Endometrial microvascular endothelial cells (primary cell): Measurements from ENCODE around the gene CCDC3. TPM values are rescaled to one million over a fixed set of nuclear protein-coding genes. Genes with fewer than 3 reads are reported as not detected.

Experiments used
- in situ Hi-C: cut with HindIII; loops from 2 replicates; pipeline ENCODE4 v1.10.0; 2017; ENCODE audit warnings: low sequenced_read_pairs, low pct_unique_long_range_greater_than_20kb; ENCODE audit errors: inconsistent ontology term
- total RNA-seq: library from RNA; depleted of rRNA; stranded (reverse); fragments of >200 nt; gene quantifications from one replicate; pipeline ENCODE4 v1.2.3, GENCODE V29; 2015; ENCODE audit errors: inconsistent ontology term

The CCDC3 gene
- total RNA-seq, 1 donor from 2014 or later, result 1.4 TPM

GRCh38 chr10:12907656-12908055, 93.9 kb downstream of the CCDC3 start:
- in situ Hi-C loops, result no loop called here

GRCh38 chr10:12906051-12906541, 95.4 kb downstream of the CCDC3 start:
- in situ Hi-C loops, result no loop called here

GRCh38 chr10:12905067-12905466, 96.4 kb downstream of the CCDC3 start:
- in situ Hi-C loops, result no loop called here

- in situ Hi-C loops, result no loop called here
Measured at GRCh38 chr10:12902851-12903358, 98.6 kb downstream of the CCDC3 start.

- in situ Hi-C loops, result no loop called here
Measured at GRCh38 chr10:12902135-12902572, 99.4 kb downstream of the CCDC3 start.

- in situ Hi-C loops, result no loop called here
Measured at GRCh38 chr10:12899546-12899945, 102.0 kb downstream of the CCDC3 start.

DNA sequence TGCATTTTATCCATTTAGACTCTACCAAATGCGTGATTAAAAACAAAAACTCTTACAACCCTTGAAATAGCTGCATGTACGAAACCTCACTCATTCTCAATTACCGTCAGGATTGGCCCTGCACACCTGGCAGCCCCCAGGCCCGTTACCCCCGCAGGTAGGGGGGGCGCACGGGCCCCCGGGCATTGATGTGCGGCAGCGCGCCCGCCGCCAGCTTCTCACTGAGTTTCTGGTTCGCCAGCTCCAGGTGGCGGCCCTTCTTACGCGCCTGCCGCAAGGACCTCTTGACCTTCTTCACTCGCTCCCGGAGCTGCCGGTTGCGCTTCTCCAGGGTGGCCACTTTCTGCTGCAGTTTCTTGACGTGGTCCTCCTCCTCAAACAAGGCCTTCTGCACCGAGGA, 103.2 kb downstream of the CCDC3 start:
- in situ Hi-C loops, result no loop called here

DNA sequence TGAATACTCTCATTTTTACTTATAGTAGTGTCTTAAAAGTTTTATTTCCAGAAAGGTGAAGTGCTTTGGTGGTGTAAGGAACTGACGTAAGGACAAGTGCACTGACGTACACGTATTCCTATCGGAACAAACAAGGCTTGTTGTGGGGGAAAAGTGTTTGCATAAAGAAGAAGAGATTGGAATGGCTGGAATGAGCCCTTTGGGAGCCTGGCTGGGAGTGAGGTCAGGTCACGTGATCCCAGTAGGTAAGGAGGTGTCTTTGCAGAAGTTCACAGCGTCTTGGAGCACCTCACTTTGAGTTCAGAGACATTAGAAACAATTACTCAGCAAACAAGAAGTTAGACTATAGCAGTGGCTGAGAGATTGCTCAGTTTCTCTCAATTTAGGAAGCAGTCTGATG, 104.2 kb downstream of the CCDC3 start:
- in situ Hi-C loops, result no loop called here

DNA sequence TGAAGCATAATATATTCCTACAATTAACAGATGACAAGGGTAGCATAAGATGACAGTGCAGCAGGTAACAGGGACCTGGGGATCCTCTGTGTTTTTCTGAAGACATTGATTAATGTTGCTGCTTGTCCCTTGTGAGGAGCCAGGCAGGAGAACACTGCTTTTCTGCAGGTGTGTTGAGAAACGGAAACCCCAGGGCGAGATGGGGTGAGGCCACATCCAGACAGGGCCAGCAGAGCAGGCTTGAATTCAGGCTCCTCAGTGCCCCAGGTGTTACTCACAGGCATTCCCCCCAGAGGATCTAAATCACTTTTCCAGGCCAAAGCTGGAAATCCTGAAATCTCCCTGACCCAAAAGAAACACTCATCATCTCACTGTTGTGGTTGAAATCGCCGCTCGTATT, 105.3 kb downstream of the CCDC3 start:
- in situ Hi-C loops, result no loop called here

GRCh38 chr10:12892924-12893323, 108.6 kb downstream of the CCDC3 start:
- in situ Hi-C loops, result no loop called here

DNA sequence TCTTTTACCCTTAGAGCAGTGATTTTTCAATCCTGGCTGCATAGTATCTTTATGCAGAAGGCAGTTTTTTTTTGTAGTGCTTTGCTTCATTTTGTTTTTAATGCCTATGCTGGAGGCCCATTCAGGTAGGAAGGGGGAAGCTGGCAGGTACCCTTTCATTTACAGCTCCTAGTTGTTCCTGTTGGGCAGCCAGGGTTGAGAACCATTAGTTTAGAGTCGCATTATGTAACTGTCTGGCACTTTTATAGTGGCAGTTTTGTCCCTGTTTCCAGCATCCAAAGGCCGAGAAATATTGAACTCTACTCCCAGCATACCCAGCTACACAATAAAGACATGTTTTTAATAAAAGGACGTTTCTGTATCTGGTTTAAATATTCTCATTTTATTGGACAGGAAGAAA, 110.6 kb downstream of the CCDC3 start:
- in situ Hi-C loops, result no loop called here

GRCh38 chr10:12888470-12888869, 113.0 kb downstream of the CCDC3 start:
- in situ Hi-C loops, result no loop called here

- in situ Hi-C loops, result no loop called here
Measured at GRCh38 chr10:12887780-12888179, 113.7 kb downstream of the CCDC3 start.

GRCh38 chr10:12884851-12885250, 116.7 kb downstream of the CCDC3 start:
- in situ Hi-C loops, result no loop called here

DNA sequence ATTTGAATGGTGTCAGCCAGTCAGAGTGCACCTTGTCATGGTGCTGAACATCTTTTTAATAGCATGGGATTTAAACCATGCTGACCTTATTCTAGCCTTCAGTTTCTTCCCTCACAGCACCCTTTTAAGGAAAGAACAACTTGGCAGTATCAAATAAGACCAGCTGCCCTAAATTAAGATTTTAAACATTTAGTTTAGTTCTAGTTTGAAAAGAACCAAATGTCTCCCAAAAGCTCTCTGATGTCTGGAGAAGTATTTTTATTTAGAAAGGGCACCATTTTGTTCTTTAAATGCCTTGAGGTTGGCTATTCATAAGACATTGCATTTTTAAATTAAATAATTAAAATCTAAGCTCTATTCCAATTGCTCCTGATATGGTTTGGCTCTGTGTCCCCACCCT, 121.1 kb downstream of the CCDC3 start:
- in situ Hi-C loops, result no loop called here

- in situ Hi-C loops, result no loop called here
Measured at GRCh38 chr10:12877150-12877549, 124.4 kb downstream of the CCDC3 start.

DNA sequence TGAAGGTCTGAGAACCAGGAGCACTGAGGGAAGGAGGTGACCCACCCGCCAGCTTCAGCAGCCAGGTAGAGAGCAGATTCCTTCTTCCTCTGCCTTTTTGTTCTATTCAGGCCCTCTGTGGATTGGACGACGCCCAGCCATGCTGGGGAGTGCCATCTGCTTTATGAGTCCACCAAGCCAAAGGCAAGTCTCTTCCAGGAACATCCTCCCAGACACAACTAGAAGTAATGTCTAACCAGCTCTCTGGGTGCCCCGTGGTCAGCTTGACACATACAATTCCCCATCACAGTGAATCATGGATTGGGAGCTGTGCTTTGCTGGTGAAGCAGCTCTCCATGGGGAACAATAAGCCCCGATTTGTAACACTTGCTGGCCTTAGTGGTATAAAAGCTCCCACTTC, 125.2 kb downstream of the CCDC3 start:
- in situ Hi-C loops, result no loop called here

GRCh38 chr10:12875100-12875499, 126.4 kb downstream of the CCDC3 start:
- in situ Hi-C loops, result no loop called here

DNA sequence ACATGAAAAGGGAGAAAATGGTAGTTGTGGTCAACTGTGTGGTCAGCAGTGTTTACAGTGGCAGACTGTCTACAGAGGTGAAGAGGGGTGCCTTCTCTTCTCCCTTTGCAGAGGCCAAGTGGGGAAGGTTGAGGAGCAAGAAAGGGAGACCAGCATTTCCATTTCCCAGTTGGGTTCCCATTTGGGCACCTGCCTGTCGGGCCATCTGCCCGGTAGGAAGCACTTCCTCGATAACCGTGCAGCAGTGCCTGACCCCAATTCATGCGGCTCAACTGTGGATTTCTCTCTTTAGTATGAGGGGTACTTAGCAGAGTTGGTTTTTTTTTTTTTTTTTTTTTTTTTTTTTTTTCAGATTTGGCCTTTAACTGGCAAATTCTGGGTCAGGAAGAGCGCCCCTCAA, 127.0 kb downstream of the CCDC3 start:
- in situ Hi-C loops, result no loop called here

DNA sequence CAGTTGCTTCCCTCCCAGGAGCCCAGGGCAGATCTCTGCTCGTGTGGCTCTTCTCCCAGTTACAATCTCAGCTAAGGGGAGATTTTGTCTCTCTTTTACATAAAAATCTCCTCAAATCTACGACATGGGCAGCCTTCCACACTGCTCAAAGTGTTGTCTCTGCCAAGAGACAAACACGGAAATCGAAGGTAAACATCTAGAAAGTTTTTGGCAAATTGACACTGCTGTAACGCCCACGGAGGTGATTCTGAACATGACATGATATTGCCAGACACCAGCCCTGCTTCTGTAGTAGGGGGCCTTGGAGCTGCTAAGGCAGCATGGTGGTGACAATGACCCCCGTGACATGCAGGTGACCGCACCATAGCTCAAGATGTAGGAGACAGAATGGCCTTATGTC, 128.3 kb downstream of the CCDC3 start:
- in situ Hi-C loops, result no loop called here

DNA sequence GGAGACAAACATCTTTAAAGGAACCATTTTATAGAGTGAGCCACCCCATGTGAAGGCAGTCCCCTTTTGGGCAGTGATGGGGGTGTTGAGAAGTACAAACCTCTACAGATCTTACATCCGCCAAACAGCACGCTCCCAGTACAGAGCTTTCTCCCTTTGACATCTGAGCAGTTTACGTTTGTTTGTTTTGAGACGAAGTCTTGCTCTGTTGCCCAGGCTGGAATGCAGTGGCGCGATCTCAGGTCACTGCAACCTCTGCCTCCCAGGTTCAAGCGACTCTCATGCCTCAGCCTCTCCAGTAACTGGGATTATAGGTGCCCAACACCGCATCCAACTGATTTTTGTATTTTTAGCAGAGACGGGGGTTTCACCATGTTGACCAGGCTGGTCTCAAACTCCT, 128.9 kb downstream of the CCDC3 start:
- in situ Hi-C loops, result no loop called here
